Islet of Langerhans (tissue), 1 donor: ENCODE measurements around the gene TP73.
"Not testable (repeated sequence)": the region's sequence is repeated elsewhere in the genome, so short reads cannot be mapped to it uniquely, and the experiment has no call there.

Experiments
- FAIRE-seq: peaks from one replicate; lab custom pipeline; 2011; peaks lifted over from hg19 to GRCh38; lab: Jason Lieb, UNC

Gene TP73

DNA sequence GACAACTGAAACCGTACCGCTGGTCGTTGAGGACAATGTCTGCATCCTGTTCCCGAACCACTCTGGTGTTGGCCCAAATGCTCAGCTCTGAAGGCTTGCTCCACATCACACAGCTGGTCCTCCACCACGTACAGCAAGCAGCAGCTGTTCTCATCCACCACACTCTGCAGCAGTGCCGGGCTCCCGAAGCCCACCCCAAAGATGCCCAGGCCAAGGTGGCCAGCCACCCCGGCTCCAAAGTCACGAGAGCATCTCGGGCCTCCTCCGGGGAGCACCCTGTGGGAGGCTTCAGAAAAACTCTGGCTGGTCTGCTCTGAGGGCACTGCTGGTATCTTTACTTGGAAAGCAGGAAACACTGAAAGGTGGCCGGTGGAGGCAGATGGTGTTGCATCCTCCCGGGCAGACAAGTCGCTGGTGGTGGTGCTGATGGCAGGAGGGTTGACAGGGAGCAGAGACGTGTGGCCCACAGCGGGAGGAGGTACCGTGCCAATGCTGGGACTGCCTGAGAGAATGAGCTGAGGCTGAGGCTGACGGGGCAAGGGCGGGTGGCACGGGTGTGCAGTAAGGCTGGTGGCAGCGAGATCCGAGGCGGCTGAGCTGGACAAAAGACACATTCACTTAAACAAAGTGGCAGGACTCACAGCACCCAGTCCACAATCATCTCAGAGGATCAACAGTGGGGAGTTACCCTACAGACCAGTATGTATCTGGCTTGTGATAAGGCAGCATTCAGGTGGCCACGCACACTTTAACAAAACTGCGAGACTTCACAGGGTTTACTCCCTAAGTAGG is 93.5 kb downstream of the TP73 start:
- FAIRE-seq, result no peak

- no peak for FAIRE-seq
Measured at GRCh38 chr1:3746389-3746829, 94.1 kb downstream of the TP73 start.

- no peak for FAIRE-seq
Measured at GRCh38 chr1:3746830-3747521, 94.7 kb downstream of the TP73 start.

- FAIRE-seq, result no peak
Measured at GRCh38 chr1:3747522-3747848, 95.2 kb downstream of the TP73 start.

DNA sequence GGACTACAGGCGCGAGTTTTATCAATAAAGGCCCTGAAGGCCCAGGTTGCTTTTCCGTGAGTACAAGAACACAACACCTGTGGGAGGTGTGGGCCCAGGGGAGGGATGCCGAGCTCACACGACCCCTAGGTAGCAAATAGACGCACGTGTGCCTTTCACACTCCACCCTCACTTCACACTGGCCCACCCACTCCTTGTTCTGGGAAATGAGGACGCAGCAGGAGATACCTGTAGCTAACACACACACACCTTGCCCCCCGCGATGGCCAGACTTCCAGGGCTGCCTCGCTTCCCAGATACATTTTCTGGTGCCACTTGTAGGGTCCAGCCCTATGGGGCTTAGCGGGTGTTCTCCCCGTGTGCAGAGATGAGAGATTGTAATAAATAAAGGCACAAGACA is 95.6 kb downstream of the TP73 start:
- FAIRE-seq, result no peak

GRCh38 chr1:3748316-3748900 is 96.1 kb downstream of the TP73 start:
- not testable (repeated sequence) for FAIRE-seq

GRCh38 chr1:3749512-3749911 is 97.2 kb downstream of the TP73 start:
- FAIRE-seq, result no peak

DNA sequence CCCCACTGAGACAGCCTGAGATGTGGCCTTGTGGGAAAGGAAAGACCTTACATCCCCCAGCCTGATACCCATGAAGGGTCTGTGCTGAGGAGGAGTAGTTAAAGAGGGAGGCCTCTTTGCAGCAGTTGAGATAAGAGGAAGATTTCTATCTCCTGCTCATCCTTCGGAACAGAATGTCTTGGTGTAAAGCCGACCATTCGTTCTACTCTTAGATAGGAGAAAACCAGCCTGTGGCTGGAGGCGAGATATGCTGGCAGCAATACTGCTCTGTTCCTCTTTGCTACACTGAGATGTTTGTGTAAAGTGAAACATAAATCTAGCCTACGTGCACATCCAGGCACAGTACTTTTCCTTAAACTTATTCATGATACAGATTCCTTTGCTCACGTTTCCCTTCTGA is 98.4 kb downstream of the TP73 start:
- no peak for FAIRE-seq

- no peak for FAIRE-seq
Measured at GRCh38 chr1:3752400-3752945, 100.2 kb downstream of the TP73 start, which contains the start of gene CCDC27. CCDC27 (plus strand) TSS chr1:3752450; CDS start chr1:3752482, 32 bp downstream.

DNA sequence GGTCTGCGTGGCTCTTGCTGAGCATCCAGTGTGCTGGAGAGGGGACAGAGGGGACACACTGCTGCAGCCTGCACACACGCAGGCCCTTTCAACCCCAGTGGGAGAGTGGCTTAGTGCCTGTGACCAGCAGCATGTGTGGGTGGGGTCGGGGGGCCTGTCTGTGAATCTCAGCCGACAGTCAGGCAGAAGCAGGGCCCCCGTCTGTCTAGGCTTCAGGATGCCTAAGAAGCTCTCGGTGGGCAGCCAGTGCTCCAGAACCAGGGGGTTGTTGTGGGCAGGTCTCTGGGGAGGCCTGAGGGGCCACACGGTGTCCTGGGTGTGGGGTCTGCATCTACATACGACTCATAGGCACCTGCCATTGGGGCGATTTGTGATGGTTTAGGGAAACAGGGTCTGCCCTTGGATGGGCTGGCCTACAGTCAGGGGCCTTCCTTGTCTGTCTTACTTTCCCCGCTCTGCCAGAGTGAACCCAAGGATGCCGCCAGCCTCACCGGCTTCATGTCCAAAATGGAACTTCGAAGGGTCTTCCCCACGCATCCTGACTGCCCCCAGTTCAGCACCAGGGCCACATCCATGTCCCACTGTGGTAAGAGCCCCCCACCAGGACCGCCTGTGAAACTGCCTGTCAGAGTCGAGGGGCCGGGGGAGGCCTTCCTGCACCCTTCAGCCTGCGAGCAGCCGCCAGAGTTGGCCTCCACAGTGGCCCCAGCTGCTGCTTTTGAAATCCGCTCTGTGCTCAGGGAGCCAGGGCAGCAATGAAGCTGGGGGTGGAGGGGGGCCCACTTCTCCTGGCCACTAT is 101.5 kb downstream of the TP73 start:
- FAIRE-seq, result no peak

DNA sequence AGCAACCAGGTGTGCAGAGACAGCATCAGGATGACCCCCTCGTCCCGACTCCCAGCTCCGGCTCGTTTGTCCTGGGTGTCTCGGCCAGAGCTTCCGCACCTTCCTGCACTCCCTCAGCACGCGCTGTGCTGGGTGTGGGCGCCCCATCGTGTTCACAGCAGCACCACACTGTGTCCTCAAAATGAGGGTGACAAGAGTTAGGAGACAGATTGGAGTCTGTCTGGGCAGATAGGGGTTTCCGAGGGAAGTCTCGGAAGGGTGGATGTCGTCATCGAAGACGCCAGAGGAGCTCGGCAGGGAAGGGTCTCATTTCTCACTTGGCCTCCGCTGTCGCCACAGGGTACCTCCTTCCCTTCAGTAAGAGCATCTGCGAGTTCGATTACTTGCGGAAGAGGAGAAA is 104.1 kb downstream of the TP73 start:
- no peak for FAIRE-seq

DNA sequence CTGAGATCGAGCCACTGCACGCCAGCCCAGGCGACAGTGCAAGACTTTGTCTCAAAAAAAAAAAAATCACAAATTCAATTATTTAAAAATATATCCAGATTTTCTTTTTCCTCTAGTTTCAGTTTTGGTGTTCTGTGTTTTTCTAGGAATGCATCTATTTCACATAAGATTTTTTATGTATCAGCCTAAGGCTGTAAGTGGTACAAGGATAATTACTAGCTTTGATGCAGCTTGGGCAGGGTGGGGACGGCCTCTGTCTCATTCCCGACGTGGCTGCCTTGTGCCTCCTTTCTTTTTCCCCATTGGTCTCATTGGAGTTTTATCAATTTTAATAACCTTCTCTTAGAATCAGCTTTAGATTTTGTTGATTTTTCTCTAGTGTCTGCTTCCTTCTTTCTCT is 106.8 kb downstream of the TP73 start:
- no peak for FAIRE-seq

- FAIRE-seq, result no peak
Measured at GRCh38 chr1:3759796-3760195, 107.5 kb downstream of the TP73 start.

DNA sequence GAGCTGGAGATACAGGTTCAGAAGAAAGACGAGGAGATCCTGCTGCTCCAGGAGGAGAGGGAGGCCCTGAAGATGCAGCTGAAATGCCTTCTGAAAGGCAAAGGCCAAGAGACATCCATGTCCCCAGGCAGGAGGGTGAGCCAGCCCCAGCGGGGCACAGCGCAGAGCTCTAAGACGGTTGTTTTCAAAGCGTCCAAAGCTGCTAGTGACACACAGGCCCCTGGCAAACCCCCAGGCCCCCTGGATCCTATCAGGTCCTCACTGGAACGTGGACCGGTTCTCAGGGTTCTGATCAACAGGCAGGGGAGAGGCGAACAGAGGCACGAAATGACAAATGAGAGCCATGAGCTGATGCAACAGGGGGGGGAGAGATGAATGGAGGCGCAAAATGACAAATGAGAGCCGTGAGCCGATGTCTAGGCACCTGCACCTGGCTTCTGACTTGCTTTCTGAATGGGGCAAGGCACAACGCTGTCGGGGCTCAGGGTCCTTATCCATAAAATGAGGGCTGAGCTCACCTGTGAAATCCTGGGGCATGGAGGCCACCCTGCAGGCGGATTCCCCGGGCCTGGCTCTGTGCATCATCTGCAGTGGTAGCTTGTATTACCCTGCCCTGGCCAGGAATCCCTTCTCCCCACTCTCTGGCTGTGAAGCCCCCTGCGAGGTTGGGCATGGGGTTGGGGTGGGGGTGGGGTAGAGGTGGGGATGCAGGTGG is 109.1 kb downstream of the TP73 start:
- no peak for FAIRE-seq

DNA sequence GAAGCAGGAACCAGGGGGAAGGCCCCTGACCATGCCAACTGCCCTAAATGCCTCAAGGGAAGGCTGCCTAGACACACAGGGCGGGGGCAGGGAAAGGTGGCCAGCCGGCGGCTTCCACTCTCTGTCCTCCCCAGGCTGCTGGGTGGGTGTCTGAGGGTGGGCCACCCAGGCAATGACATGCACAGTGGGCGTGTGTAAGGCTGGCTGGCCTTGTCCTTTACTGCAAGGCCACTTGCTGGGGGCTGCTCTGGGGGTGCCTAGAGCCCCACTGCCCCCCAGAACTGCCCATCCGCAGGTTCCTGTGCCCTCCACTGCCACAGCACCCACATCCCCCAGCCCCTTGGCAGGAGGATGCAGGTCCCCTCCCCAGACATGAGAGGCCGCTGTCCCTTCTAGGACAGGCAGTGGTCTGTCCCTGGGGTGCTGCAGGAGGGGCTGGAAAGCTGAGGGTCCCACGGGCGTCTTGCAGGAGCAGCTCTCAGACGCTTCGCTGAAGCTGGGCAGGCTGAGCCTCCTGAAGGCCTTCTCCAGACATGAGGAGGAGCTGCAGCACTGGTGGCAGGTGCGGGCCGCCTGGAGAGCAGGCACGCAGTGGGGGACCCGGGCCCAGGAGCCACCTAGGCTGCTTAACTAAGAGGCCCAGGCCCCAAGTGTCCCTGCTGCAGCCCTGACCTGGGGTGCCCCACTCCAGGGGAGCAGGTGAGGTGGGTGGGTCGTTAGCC is 110.0 kb downstream of the TP73 start:
- FAIRE-seq, result no peak

GRCh38 chr1:3762873-3763228 is 110.5 kb downstream of the TP73 start:
- FAIRE-seq, result no peak

DNA sequence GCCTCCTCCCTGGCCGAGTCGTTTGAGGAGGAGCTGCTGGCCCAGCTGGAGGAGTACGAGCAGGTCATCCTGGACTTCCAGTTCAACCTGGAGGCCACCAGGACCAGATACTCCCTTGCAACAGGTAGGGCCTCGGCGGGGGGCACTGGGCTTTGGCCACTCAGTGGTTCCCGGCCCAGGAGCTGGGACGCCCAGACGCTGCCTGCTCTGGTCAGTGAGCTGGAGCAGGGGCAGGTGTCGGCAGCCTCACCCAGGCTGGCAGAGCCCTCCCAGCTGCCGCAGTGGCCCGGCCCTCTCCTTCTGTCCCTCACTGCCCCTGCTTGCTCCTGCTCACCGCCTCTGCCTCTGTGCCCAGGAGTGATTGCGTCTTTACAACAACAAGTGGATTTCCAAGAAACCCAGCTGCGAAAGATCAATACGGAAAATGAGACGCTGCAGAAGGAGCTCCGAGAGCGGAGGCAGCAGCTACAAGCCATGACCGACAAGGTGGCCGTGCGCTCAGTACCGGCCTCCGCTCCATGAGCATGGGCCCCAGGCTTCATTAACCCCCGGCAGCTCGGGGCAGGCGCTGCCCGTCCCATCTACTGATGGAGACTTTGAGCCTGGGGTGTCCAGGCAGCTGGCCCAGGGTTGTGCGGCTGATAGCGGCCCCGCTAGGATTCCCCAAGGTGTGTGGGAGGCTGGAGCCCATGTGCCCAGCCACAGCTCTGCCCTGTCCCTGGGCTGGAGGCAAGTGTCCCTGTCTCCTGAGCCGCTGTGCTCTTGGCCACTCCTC is 111.2 kb downstream of the TP73 start:
- no peak for FAIRE-seq

- FAIRE-seq, result no peak
Measured at GRCh38 chr1:3767328-3767925, 115.1 kb downstream of the TP73 start.

GRCh38 chr1:3768811-3769390 is 116.6 kb downstream of the TP73 start:
- FAIRE-seq, result no peak
